NCI-H446 treated with DMSO at 0.1 percent for 48 hours (cell line): Measurements from ENCODE around the gene ALDOA.

Experiments
- DNase-seq: peaks from one replicate; lab custom pipeline; 2025; lab: John Stamatoyannopoulos, UW

ALDOA gene

GRCh38 chr16:30069611-30070462 is 4.3 kb downstream of the ALDOA start:
- no peak for DNase-seq

- no peak for DNase-seq
These were observed 4.9 kb downstream of the ALDOA start for GRCh38 chr16:30070490-30070889.

- peak; percentile 50 for DNase-seq
These were observed 10.1 kb downstream of the ALDOA start, which contains the start of gene PPP4C for GRCh38 chr16:30075503-30076275. Gene PPP4C, plus strand, starts transcription at chr16:30075994. Its CDS starts 384 bp downstream, at chr16:30076378.

- no peak for DNase-seq
These were observed 10.8 kb downstream of the ALDOA start for GRCh38 chr16:30076276-30076791.

GRCh38 chr16:30077656-30078055 is 12.1 kb downstream of the ALDOA start:
- no peak for DNase-seq

GRCh38 chr16:30078744-30079143 is 13.2 kb downstream of the ALDOA start:
- DNase-seq: no peak

- DNase-seq: no peak
These were observed 13.9 kb downstream of the ALDOA start for GRCh38 chr16:30079480-30079879.

- no peak for DNase-seq
These were observed 17.1 kb downstream of the ALDOA start for GRCh38 chr16:30082545-30083090.

GRCh38 chr16:30083216-30084055 is 17.9 kb downstream of the ALDOA start:
- DNase-seq: no peak

- no peak for DNase-seq
These were observed 18.7 kb downstream of the ALDOA start for GRCh38 chr16:30084096-30084815.

GRCh38 chr16:30084816-30085159 is 19.2 kb downstream of the ALDOA start:
- DNase-seq: no peak

GRCh38 chr16:30085247-30085646 is 19.7 kb downstream of the ALDOA start:
- DNase-seq: no peak

- no peak for DNase-seq
These were observed 20.3 kb downstream of the ALDOA start for GRCh38 chr16:30085820-30086219.

- no peak for DNase-seq
These were observed 21.0 kb downstream of the ALDOA start for GRCh38 chr16:30086291-30087140.

- no peak for DNase-seq
These were observed 21.8 kb downstream of the ALDOA start for GRCh38 chr16:30087181-30087898.

GRCh38 chr16:30088237-30088831 is 22.8 kb downstream of the ALDOA start:
- DNase-seq: no peak

GRCh38 chr16:30088832-30089624 is 23.5 kb downstream of the ALDOA start:
- DNase-seq: no peak
